IPS-18a (cell line): ENCODE measurements around the gene BTBD19.
"Not testable (repeated sequence)": the region's sequence is repeated elsewhere in the genome, so short reads cannot be mapped to it uniquely, and the experiment has no call there.

Source experiments
- H3K27ac ChIP-seq: one replicate; pipeline ENCODE4 v1.5.1; 2013; ENCODE audit warnings: low read length
- H3K27me3 ChIP-seq: one replicate; pipeline ENCODE4 v1.6.1; 2013; ENCODE audit warnings: mild to moderate bottlenecking, low read length; ENCODE audit not compliant: control insufficient read depth, insufficient read depth
- H3K36me3 ChIP-seq: one replicate; pipeline ENCODE4 v1.6.1; 2013; ENCODE audit warnings: low read depth, low read length; ENCODE audit not compliant: control insufficient read depth
- H3K4me1 ChIP-seq: one replicate; pipeline ENCODE4 v1.6.1; 2013; ENCODE audit warnings: low read depth, low read length; ENCODE audit not compliant: control insufficient read depth
- H3K4me3 ChIP-seq: one replicate; pipeline ENCODE4 v1.5.1; 2013; ENCODE audit warnings: low read length
- H3K9ac ChIP-seq: one replicate; pipeline ENCODE4 v1.6.1; 2013; ENCODE audit warnings: mild to moderate bottlenecking, low read length, moderate library complexity
- H3K9me3 ChIP-seq: one replicate; pipeline ENCODE4 v1.6.1; 2013; ENCODE audit warnings: low read depth, low read length; ENCODE audit not compliant: control insufficient read depth

BTBD19 gene

DNA sequence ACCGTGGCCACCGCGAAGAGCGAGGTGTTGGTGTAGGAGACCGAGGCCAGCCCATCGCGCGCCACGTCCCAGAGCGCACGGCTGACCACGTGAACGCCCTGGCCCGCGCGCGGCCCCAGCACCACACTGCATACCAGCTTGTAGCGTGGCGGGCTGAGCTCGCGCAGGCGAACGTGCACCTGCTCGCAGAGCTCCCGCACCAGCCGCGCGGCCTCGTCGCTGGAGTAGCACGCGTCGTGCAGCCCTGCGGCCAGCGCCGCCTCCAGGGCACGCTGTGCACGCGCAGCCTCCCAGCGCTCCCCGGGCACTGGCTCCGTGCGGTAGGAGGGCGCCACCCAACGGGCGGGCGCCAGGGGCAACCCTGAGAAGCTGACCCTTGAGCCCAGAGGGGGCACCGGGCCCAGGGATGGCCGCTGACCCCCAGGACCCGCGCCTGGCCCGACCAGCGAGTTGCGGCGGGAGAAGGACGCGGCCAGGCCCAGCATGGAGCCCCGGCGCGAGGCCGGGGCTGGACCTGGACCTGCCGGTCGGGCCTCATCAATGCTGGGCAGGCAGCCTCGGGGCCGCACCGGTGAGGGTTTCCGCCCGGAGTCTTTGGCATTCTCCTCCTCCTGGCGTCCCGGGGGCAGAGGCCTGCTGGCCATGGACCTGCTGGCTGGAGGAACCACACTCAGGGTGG is 2.2 kb upstream of the BTBD19 start:
- Histone ChIP-seq H3K27me3 (no peaks in the 10 kb centered on the region), H3K27ac (no peak overlapping the region), H3K9me3 (no peaks in the 10 kb centered on the region), H3K36me3 (peaks cover 9% of the 10 kb centered on the region), H3K4me3 (no peak overlapping the region), H3K9ac (peak overlapping the region; percentile 75), H3K4me1 (peaks cover 28% of the 10 kb centered on the region)

GRCh38 chr1:44806704-44807363 is 1.5 kb upstream of the BTBD19 start, which contains the start of gene DYNLT4:
Gene DYNLT4, minus strand, starts transcription at chr1:44807351. Its CDS starts 683 bp downstream, at chr1:44806668.
- H3K27ac ChIP-seq = peak within 1 kb of the TSS; percentile 88
- H3K4me1 ChIP-seq = peaks cover 28% of the 10 kb centered on the region
- H3K4me3 ChIP-seq = peak within 1 kb of the TSS; percentile 37
- peak within 1 kb of the TSS; percentile 75 for H3K9ac ChIP-seq
- no peaks in the 10 kb centered on the region for H3K27me3 ChIP-seq
- H3K9me3 ChIP-seq = no peaks in the 10 kb centered on the region
- peaks cover 9% of the 10 kb centered on the region for H3K36me3 ChIP-seq

DNA sequence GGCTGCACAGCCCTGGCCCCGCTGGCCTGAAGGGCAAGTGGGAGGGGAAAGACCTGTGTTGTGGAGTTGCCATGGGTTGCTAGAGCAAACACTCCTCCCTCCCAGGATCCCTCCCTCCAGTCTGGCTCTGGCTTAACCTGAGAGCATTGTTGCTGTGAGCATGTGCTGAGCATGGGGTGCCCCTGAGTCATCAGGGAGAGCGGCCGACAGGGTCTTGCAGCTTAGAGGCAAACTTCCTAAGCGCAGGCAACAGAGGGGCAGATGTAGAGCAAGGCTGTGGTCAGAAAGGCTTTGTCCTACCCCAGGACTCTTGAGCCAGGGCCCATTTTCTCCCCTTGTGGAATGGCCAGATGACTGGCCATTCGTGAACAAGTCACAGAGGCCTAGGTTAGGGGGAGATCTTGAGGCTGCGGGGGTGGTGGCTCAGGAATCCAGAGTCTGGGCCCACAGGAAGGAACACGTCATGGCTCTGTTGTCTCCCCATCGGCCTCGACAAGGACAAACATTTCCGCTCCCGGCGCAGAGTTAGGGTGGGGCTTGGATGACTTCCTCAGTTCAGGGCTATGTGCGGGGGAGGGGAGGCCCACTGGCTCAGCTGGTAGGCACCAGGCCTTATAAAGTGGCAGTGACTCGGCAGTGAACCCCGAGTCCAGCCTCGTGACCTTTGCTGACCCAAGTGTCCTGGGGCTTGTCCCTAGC is 810 bp upstream of the BTBD19 start:
- peaks cover 28% of the 10 kb centered on the region for H3K4me1 ChIP-seq
- peak overlapping the region; percentile 37 for H3K4me3 ChIP-seq

GRCh38 chr1:44808938-44809917 is 905 bp downstream of the BTBD19 start:
- H3K9ac ChIP-seq = peak overlapping the region; percentile 34
- H3K4me3 ChIP-seq = no peak overlapping the region
- H3K4me1 ChIP-seq = peaks cover 28% of the 10 kb centered on the region
- no peak overlapping the region for H3K27ac ChIP-seq
- H3K36me3 ChIP-seq = no peaks in the 10 kb centered on the region
- H3K27me3 ChIP-seq = no peaks in the 10 kb centered on the region
- H3K9me3 ChIP-seq = no peaks in the 10 kb centered on the region

More for the DNA sequence above, 810 bp upstream of the BTBD19 start:
- Histone ChIP-seq H3K9ac (peak overlapping the region; percentile 75), H3K36me3 (peaks cover 9% of the 10 kb centered on the region), H3K27ac (peak overlapping the region; percentile 88), H3K9me3 (no peaks in the 10 kb centered on the region), H3K27me3 (no peaks in the 10 kb centered on the region)

GRCh38 chr1:44810101-44810761 is 1.9 kb downstream of the BTBD19 start:
- Histone ChIP-seq H3K9ac (no peak overlapping the region), H3K4me1 (peaks cover 28% of the 10 kb centered on the region)

GRCh38 chr1:44810762-44811105 is 2.4 kb downstream of the BTBD19 start:
- H3K9me3 ChIP-seq, H3K36me3 ChIP-seq, H3K9ac ChIP-seq, H3K4me3 ChIP-seq, H3K27ac ChIP-seq, H3K27me3 ChIP-seq: not testable (repeated sequence)
- peaks cover 28% of the 10 kb centered on the region for H3K4me1 ChIP-seq

More at GRCh38 chr1:44810101-44810761, 1.9 kb downstream of the BTBD19 start:
- H3K27ac ChIP-seq = no peak overlapping the region
- no peaks in the 10 kb centered on the region for H3K36me3 ChIP-seq
- no peak overlapping the region for H3K4me3 ChIP-seq
- H3K9me3 ChIP-seq = no peaks in the 10 kb centered on the region
- H3K27me3 ChIP-seq = no peaks in the 10 kb centered on the region

DNA sequence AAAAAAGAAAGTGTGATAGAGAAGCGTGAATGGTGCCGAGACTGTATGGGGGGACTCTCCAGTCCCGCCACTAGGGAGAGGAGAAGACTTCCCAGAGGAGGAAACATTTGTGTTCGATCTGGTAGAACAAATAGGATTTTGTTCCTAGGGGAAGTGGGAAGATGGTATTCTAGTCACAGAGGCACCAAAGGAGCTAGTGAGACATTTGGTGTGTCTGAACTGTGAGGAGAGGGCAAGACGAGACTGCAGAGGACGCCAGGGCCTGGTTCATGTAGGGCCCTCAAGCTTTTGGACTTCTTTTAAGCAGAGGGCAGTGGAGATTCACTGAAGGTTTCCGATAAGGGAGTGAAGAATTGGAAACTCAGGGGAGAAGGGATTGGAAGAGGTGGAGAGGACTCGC is 2.9 kb downstream of the BTBD19 start:
- Histone ChIP-seq H3K4me3 (no peak overlapping the region), H3K27ac (no peak overlapping the region), H3K4me1 (peaks cover 28% of the 10 kb centered on the region), H3K27me3 (no peaks in the 10 kb centered on the region), H3K9me3 (no peaks in the 10 kb centered on the region), H3K9ac (no peak overlapping the region), H3K36me3 (no peaks in the 10 kb centered on the region)

DNA sequence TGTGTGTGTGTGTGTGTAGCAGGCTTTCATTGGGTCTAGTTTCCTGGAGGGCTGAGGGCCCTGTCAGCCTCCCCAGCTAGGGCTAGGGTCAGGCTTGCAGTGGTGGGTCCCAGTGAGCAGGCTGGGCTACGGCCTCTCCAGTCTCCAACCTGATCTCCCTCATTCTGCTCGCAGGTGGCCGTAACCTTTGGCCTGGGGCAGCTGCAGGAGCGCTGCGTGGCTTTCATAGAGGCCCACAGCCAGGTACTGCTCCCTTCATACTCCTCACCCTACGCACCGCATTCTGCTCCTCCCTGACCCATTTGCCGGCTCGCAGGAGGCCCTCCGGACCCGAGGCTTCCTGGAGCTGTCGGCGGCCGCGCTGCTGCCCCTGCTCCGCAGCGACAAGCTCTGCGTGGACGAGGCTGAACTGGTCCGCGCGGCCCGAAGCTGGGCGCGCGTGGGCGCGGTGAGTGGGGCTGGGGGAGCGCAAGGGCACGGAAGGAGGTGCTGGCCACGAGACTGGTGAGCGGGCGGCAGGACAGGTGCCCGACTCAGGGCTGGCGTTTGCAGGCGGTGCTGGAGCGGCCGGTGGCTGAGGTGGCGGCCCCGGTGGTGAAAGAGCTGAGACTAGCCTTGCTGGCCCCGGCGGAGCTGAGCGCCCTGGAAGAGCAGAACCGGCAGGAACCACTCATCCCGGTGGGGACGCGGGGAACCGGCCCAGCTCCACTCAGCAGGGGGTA is 4.7 kb downstream of the BTBD19 start:
- H3K4me1 ChIP-seq = peaks cover 15% of the 10 kb centered on the region
- H3K27ac ChIP-seq = no peak overlapping the region
- H3K9ac ChIP-seq = no peak overlapping the region

DNA sequence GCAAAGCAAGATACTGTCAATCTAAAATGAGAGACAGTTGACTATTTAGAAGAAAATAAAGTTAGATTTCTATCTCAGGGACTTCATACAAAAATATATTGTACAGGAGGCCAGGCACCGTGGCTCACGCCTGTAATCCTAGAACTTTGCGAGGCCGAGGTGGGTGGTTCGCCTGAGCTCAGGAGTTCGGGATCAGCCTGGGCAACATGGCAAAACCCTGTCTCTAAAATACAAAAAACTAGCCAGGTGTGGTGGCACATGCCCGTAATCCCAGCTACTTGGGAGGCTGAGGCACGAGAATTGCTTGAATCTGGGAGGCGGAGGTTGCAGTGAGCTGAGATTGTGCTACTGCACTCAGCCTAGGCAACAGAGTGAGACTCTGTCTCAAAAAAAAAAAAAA is 7.6 kb downstream of the BTBD19 start:
- H3K36me3 ChIP-seq, H3K27me3 ChIP-seq, H3K4me1 ChIP-seq, H3K9me3 ChIP-seq, H3K9ac ChIP-seq, H3K4me3 ChIP-seq, H3K27ac ChIP-seq: not testable (repeated sequence)

More for the DNA sequence above, 4.7 kb downstream of the BTBD19 start:
- Histone ChIP-seq H3K4me3 (no peak overlapping the region), H3K9me3 (no peaks in the 10 kb centered on the region), H3K36me3 (no peaks in the 10 kb centered on the region), H3K27me3 (no peaks in the 10 kb centered on the region)

GRCh38 chr1:44817307-44817706 is 9.0 kb downstream of the BTBD19 start:
- Histone ChIP-seq H3K36me3 (no peaks in the 10 kb centered on the region), H3K27ac (no peak overlapping the region), H3K4me3 (no peak overlapping the region), H3K27me3 (no peaks in the 10 kb centered on the region), H3K4me1 (peaks cover 6% of the 10 kb centered on the region), H3K9me3 (no peaks in the 10 kb centered on the region), H3K9ac (no peak overlapping the region)
